ENCODE data around the gene AGAP1. TPM values are rescaled to one million over a fixed set of nuclear protein-coding genes. Genes with fewer than 3 reads are reported as not detected.

The AGAP1 gene
- total and polyA plus RNA-seq, 4 donors, result 2.0 to 8.5 (median 5.4) TPM

DNA sequence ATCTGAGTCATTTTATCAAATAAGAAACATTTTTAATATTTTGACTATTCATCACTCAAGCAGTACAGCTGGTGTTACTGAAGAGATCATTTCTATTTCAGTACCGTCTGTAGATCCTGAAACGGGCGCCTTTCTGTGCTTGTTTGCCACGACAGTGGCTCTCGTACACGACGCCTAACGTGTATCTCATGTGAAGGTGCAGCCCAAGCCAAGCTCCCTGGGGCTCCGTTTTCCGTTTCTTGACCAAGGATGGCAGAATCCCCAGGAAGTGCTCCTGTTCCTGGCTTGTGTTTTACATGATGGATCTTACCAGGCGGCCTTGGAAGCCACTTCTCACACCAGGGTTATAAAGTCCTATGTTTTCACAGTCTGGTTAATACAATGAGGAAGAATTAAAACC, 353.7 kb downstream of the AGAP1 start:
- Histone ChIP-seq H3K4me1 (ENCODE audit: control insufficient read depth in 4 of 4, insufficient read depth in 4 of 4, low read length in 3 of 4) (no peaks in the 10 kb centered on the region), H3K4me3 (ENCODE audit: low read depth in 1 of 3, low read length in 3 of 3) (no peak overlapping the region), H3K27me3 (ENCODE audit: control insufficient read depth in 4 of 4, insufficient read depth in 4 of 4, low read length in 3 of 4) (no peaks in the 10 kb centered on the region), H3K27ac (ENCODE audit: low read depth in 1 of 2, low read length in 2 of 2) (no peak overlapping the region), H3K9me3 (ENCODE audit: control insufficient read depth in 4 of 4, low read length in 3 of 4) (no peaks in the 10 kb centered on the region), H3K9ac (ENCODE audit: low read depth in 1 of 2, low read length in 2 of 2) (no peak overlapping the region), H3K36me3 (ENCODE audit: control insufficient read depth in 4 of 4, insufficient read depth in 3 of 4, low read depth in 1 of 4, low read length in 3 of 4) (no peaks in the 10 kb centered on the region)
- TF ChIP-seq, protein P1, sequence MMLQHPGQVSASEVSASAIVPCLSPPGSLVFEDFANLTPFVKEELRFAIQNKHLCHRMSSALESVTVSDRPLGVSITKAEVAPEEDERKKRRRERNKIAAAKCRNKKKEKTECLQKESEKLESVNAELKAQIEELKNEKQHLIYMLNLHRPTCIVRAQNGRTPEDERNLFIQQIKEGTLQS (IDR thresholded peaks at IDR 0.05), result no peak
- TF ChIP-seq NR2F2 (IDR thresholded peaks at IDR 0.05) (no peak), YY1 (IDR thresholded peaks at IDR 0.05) (no peak), FOXA2 (IDR thresholded peaks at IDR 0.05) (no peak), HNF4G (IDR thresholded peaks at IDR 0.05) (no peak), HNF4A (conservative IDR thresholded peaks at IDR 0.05) (no peak), TAF1 (conservative IDR thresholded peaks at IDR 0.05) (no peak), JUND (IDR thresholded peaks at IDR 0.05) (no peak), RXRA (IDR thresholded peaks at IDR 0.05) (no peak), FOXA1 (IDR thresholded peaks at IDR 0.05) (no peak), RAD21 (IDR thresholded peaks at IDR 0.05) (no peak)
- TF ChIP-seq, protein P2, sequence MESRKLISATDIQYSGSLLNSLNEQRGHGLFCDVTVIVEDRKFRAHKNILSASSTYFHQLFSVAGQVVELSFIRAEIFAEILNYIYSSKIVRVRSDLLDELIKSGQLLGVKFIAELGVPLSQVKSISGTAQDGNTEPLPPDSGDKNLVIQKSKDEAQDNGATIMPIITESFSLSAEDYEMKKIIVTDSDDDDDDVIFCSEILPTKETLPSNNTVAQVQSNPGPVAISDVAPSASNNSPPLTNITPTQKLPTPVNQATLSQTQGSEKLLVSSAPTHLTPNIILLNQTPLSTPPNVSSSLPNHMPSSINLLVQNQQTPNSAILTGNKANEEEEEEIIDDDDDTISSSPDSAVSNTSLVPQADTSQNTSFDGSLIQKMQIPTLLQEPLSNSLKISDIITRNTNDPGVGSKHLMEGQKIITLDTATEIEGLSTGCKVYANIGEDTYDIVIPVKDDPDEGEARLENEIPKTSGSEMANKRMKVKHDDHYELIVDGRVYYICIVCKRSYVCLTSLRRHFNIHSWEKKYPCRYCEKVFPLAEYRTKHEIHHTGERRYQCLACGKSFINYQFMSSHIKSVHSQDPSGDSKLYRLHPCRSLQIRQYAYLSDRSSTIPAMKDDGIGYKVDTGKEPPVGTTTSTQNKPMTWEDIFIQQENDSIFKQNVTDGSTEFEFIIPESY (IDR thresholded peaks at IDR 0.05), result no peak
- 97% methylated on average over 11 of the region's 11 CpGs for WGBS
- DNase-seq (ENCODE audit: low spot score), result no peak

DNA sequence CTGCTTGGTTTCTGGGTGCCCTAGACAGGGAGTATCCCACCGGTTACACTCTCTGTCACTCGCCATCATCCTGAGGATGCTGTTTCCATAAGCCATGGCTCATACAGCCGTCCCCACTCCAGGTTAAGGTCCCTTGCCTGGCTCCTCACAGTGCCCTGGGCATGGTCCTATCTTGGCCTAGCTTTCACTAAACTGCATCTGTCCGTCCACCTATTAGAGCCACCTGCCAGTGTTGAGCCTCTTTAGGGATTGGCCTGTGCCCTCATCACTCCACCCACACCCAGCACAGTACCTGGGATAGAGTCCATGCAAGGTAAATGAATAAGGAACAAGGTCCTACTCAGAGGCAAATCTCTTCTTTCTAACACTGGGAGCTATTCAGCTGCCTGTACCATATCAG, 354.2 kb downstream of the AGAP1 start:
- Histone ChIP-seq H3K27ac (ENCODE audit: low read depth in 1 of 2, low read length in 2 of 2) (no peak overlapping the region), H3K9ac (ENCODE audit: low read depth in 1 of 2, low read length in 2 of 2) (no peak overlapping the region), H3K36me3 (ENCODE audit: control insufficient read depth in 4 of 4, insufficient read depth in 3 of 4, low read depth in 1 of 4, low read length in 3 of 4) (no peaks in the 10 kb centered on the region), H3K27me3 (ENCODE audit: control insufficient read depth in 4 of 4, insufficient read depth in 4 of 4, low read length in 3 of 4) (no peaks in the 10 kb centered on the region), H3K4me1 (ENCODE audit: control insufficient read depth in 4 of 4, insufficient read depth in 4 of 4, low read length in 3 of 4) (no peaks in the 10 kb centered on the region), H3K4me3 (ENCODE audit: low read depth in 1 of 3, low read length in 3 of 3) (no peak overlapping the region), H3K9me3 (ENCODE audit: control insufficient read depth in 4 of 4, low read length in 3 of 4) (no peaks in the 10 kb centered on the region)
- WGBS, result 93% methylated on average over 4 of the region's 4 CpGs
- no peak for DNase-seq (ENCODE audit: low spot score)
- TF ChIP-seq, protein P3, sequence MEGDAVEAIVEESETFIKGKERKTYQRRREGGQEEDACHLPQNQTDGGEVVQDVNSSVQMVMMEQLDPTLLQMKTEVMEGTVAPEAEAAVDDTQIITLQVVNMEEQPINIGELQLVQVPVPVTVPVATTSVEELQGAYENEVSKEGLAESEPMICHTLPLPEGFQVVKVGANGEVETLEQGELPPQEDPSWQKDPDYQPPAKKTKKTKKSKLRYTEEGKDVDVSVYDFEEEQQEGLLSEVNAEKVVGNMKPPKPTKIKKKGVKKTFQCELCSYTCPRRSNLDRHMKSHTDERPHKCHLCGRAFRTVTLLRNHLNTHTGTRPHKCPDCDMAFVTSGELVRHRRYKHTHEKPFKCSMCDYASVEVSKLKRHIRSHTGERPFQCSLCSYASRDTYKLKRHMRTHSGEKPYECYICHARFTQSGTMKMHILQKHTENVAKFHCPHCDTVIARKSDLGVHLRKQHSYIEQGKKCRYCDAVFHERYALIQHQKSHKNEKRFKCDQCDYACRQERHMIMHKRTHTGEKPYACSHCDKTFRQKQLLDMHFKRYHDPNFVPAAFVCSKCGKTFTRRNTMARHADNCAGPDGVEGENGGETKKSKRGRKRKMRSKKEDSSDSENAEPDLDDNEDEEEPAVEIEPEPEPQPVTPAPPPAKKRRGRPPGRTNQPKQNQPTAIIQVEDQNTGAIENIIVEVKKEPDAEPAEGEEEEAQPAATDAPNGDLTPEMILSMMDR (IDR thresholded peaks at IDR 0.05; ENCODE audit: low read depth, low read length, missing input control), result no peak
- TF ChIP-seq SP1 (IDR thresholded peaks at IDR 0.05) (no peak), GABPA (IDR thresholded peaks at IDR 0.05 in 1 of 2, conservative IDR thresholded peaks at IDR 0.05 in 1 of 2) (no peak), FOXA2 (IDR thresholded peaks at IDR 0.05) (no peak), RXRA (IDR thresholded peaks at IDR 0.05) (no peak), EGR1 (IDR thresholded peaks at IDR 0.05; ENCODE audit: low read depth in 2 of 2) (no peak), HNF4G (IDR thresholded peaks at IDR 0.05) (no peak), NR2F2 (IDR thresholded peaks at IDR 0.05) (no peak), TAF1 (conservative IDR thresholded peaks at IDR 0.05) (no peak), HNF4A (conservative IDR thresholded peaks at IDR 0.05) (no peak)
- TF ChIP-seq, protein P2 (IDR thresholded peaks at IDR 0.05), result no peak
- TF ChIP-seq, protein P1 (IDR thresholded peaks at IDR 0.05), result no peak
- TF ChIP-seq, protein P4, sequence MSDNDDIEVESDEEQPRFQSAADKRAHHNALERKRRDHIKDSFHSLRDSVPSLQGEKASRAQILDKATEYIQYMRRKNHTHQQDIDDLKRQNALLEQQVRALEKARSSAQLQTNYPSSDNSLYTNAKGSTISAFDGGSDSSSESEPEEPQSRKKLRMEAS (IDR thresholded peaks at IDR 0.05), result no peak
- TF ChIP-seq, protein P5, sequence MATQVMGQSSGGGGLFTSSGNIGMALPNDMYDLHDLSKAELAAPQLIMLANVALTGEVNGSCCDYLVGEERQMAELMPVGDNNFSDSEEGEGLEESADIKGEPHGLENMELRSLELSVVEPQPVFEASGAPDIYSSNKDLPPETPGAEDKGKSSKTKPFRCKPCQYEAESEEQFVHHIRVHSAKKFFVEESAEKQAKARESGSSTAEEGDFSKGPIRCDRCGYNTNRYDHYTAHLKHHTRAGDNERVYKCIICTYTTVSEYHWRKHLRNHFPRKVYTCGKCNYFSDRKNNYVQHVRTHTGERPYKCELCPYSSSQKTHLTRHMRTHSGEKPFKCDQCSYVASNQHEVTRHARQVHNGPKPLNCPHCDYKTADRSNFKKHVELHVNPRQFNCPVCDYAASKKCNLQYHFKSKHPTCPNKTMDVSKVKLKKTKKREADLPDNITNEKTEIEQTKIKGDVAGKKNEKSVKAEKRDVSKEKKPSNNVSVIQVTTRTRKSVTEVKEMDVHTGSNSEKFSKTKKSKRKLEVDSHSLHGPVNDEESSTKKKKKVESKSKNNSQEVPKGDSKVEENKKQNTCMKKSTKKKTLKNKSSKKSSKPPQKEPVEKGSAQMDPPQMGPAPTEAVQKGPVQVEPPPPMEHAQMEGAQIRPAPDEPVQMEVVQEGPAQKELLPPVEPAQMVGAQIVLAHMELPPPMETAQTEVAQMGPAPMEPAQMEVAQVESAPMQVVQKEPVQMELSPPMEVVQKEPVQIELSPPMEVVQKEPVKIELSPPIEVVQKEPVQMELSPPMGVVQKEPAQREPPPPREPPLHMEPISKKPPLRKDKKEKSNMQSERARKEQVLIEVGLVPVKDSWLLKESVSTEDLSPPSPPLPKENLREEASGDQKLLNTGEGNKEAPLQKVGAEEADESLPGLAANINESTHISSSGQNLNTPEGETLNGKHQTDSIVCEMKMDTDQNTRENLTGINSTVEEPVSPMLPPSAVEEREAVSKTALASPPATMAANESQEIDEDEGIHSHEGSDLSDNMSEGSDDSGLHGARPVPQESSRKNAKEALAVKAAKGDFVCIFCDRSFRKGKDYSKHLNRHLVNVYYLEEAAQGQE (IDR thresholded peaks at IDR 0.05), result no peak

All from liver (tissue), 9 donors.